HG02938 (cell line): ENCODE measurements around the gene SLC6A5.

Experiments used
- ATAC-seq: cut with Tn5 transposase; IDR thresholded peaks from one replicate; pipeline ENCODE4 v1.9.1; 2021; ENCODE audit warnings: mild to moderate bottlenecking, moderate library complexity; ENCODE audit not compliant: unreplicated experiment

SLC6A5 gene

DNA sequence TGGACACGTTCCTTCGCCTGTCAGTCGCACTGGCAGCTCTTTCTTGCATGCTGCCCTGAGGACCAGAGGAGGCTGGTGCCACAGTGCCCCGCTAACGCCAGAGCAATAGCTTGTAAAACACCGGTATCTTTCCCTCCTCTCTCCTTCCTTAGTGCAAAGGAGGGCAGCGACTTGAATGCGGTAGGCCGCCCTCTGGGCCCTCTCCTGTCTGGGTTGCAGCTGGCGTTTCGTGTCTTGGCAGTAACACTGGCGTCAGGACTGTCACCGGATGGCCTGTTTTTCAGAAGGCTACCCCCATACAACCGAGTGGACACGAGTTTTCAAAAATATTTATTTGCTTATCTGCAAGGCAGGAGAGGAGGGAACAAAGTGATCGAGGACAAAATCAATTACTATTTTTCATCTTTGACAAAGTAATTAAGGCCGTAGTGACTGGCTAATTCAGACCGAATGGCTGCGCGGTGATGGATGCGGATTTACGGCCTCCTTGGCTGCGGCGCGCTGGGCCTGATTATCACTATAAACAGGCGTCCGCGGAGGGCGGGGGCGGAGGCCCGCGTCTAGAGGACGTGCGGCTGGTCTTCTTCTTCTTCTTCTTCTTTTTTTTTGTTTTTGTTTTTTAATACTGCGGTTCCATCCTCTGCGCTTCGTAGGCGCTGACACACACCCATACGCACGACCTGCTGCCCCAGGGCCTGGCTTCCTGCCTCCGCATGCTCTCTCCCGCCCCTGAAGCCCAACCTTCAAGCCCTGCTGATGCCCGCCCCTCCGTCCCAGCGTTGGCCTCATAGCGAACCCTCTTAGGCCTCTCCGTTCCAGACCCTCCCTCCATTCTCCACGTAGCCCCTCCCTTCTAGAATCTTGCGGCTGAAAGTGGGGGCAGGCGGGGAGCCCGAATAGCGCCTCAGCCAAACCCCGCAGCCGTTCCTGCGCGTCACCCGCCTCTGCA lies 2.9 kb upstream of the SLC6A5 start:
- ATAC-seq = no peak

DNA sequence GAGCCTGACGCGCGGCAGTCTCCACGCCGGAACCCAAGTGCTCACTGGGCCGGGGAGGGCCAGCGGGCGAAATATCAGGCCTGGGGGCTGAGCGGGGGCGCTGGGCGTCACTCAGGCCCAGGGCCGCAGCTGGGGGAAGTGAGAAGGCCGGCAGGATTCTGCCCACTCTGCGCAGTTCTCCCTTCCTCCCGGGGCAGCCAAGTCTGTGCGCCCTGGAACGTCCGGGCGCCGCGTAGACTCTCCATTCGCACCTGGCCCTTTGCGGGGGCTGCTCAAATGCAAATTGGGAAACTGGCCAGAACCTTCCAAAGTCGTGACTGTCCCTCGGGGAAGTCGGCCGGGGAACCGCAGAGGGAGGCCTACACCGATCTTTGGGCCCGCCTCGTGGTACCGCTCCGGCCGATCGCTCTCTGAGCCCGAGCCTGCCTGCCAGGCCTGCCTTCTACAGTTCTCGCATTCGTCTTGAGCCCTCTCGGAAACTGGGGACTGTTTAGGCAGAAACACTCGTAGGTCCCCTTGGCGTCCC lies 2.2 kb upstream of the SLC6A5 start:
- no peak for ATAC-seq

DNA sequence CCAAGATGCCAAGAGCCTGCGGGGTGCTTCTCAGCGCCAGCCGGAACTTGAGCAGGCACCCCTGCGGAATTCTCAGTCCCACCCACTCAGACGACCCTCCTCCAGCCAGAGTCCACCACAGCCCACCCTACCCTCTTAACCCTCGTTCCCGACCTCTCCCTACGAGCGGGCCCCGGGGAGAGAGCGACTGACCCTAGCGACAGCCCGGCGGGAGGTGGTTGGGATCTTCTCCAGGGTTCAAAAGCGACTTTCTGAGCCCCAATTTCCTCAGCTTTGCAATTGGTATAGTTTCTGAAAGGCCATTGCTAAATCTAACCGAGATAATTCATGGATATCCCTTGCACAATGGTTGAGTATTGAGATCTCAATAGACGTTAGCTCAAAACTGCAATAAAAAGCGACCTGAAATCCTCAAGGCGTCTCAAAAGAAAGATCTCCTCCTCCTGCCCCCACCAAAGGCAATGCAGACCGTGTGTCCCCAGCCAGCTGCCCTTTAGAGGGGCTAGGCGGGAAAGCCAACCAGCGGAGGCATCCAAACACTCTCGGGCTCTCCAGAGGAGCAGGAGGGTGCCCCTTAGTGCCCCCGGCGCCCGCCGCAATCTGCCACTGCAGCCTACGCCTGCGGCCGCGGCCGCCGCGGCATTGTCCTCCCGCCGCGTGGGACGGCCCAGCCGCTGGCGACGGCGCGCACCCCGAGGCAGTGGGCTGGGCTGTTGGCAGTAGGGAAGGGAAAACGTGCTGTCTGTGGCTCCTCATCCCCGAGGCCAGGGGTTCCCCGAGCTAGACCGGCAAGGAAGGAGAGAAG lies 1.5 kb upstream of the SLC6A5 start:
- ATAC-seq = no peak

DNA sequence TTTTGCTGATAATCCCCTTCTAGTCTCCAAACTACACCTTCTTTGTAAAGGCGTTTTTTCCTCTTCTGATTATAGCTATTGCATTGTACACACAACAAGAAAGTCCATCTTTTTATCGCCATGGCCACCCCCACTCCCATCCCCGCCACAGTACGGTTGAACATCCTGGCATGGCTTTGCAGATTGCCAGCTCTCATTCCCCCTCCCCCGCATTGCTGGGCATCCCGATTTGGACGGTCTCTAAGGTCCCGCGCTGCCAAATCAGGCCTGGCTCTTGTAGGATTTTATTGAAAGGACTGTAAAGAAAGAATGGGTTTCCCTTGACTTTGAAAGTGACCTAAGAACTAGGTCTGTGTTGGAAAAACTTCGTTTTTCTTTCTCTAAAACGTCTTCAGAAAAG lies 916 bp upstream of the SLC6A5 start:
- no peak for ATAC-seq

DNA sequence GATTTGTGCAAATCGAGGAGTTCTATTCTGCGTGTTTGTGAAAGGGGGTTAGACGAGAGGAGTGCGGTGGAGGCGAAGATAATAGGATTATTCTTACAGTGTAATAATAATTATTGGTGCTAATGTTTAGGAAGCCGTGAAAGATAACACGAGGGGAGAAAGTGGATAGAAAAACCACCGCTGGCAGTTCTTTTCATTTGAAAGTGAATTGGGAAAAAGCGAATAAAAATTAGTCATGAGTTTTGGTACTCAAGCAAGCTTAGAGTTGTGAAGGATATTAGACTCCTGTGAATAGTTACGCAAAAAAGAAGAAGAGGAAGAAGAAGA lies 575 bp downstream of the SLC6A5 start:
- no peak for ATAC-seq

- no peak for ATAC-seq
These were observed 1.1 kb downstream of the SLC6A5 start for GRCh38 chr11:20600551-20600950.

DNA sequence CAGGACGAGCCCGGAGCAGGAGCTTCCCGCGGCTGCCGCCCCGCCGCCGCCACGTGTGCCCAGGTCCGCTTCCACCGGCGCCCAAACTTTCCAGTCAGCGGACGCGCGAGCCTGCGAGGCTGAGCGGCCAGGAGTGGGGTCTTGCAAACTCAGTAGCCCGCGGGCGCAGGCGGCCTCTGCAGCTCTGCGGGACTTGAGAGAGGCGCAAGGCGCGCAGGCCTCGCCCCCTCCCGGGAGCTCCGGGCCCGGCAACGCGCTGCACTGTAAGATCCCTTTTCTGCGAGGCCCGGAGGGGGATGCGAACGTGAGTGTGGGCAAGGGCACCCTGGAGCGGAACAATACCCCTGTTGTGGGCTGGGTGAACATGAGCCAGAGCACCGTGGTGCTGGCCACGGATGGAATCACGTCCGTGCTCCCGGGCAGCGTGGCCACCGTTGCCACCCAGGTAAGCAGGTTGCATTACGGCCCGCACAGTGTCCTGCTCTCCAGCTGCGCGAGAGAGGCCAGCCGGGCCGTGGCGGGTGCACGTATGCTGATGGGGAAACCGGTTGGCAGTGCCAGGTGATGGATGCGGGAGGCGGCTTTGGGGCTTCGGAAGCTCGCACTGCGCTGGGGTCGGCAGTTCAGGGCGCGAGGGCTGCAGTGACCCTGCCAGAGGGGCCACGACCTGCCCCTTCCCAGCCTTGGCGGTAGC lies 2.0 kb downstream of the SLC6A5 start:
- no peak for ATAC-seq

- no peak for ATAC-seq
These were observed 4.9 kb downstream of the SLC6A5 start for GRCh38 chr11:20604295-20604803.

GRCh38 chr11:20604864-20605601 lies 5.6 kb downstream of the SLC6A5 start:
- no peak for ATAC-seq

DNA sequence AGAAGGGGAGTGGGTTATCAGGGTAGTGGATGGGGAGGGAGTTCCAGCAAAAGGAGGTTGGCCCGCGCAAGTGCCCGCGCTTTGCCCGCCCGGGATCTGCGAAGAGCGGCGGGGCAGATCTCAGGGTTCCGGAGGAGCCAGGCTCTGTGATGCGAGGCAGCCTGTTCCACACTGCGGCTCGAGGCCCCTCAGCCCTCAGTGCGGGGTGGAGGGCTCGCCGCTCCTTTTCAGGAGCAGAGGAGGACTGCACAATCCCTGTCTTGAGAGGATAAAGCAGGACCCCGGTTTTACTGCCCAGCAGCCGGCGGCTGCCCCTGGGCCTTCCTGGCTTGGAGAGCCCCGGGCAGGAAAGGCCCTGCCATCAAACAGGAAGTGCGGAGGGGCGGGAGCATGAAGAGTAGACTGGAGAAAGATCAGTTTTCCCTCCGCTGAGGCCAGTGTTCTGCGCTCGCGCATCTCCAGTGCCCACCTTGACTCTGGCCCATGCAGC lies 6.2 kb downstream of the SLC6A5 start:
- no peak for ATAC-seq

DNA sequence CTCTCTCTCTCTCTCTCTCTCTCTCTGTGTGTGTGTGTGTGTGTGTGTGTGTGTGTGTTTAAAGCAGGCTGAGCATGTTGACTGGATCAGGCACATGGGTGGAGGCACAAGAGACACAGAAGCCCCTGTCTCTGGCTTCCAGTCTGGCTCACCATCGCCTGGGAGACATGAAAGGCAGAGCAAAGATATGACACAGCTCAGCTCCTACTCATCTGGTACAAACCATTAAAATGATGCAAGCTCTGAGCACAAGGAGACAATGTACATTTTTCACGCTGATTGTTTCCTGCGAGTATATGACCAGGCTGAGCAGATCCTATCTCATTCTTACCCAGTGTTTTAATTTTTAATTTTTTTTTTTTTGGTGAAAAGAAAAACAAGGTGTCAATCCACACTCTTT lies 9.5 kb downstream of the SLC6A5 start:
- ATAC-seq = no peak

GRCh38 chr11:20609727-20610707 lies 10.6 kb downstream of the SLC6A5 start:
- ATAC-seq = peak; percentile 95

GRCh38 chr11:20610825-20611224 lies 11.4 kb downstream of the SLC6A5 start:
- no peak for ATAC-seq

GRCh38 chr11:20611445-20611844 lies 12.0 kb downstream of the SLC6A5 start:
- no peak for ATAC-seq

- ATAC-seq = no peak
These were observed 12.5 kb downstream of the SLC6A5 start for GRCh38 chr11:20611892-20612291.

DNA sequence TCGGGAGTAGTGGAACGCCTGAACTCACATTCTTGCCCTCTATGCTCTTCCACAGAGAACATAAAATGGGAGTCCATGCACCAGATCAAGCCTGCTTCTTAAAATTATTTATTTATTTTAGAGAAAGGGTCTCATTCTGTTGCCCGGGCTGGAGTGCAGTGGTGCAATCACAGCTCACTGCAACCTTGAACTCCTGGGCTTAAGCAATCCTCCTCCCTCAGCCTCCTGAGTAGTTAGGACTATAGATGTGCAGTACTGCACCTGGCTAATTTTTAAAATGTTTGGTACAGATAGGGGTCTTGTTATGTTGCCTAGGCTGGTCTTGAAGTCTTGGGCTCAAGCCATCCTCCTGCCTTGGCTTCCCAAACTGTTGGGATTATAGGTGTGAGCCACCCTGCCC lies 13.0 kb downstream of the SLC6A5 start:
- no peak for ATAC-seq

- ATAC-seq = no peak
These were observed 17.5 kb downstream of the SLC6A5 start for GRCh38 chr11:20616920-20617319.

DNA sequence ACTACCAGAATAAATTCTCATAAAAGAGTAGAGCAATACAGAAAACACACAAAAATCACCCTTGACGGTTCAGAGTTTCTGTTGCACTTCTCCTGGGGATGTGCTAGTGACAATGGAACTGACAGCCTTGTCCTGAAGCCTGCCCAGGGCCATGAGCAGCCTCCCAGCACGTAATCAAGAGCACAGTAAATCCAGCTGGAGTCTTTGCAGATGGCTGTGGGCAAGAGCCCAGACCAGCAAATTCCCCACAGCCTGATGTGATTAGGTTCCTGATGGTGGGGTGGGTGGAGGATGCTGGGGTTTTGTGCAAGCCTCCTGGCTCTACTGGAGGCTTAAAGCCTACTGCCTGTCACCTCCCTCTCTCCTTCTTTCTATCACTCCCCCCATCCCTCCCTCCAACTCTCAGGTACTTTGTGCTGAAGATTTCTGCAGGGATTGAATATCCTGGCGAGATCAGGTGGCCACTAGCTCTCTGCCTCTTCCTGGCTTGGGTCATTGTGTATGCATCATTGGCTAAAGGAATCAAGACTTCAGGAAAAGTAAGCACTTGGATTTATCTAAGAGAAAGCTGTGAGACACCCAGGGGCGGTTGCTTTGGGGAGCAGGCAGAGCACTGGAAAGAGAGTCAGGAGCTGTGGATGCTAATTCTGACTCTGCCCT lies 18.1 kb downstream of the SLC6A5 start:
- no peak for ATAC-seq
